Spinal cord (tissue), 10 donors: ENCODE measurements around the gene NOL4L. TPM values are rescaled to one million over a fixed set of nuclear protein-coding genes. Genes with fewer than 3 reads are reported as not detected.
A peak's percentile ranks its signal among the peaks of the same experiment; 100 is the strongest.

Experiments
- DNase-seq, 6 donors: peaks; one replicate each; pipeline versions ENCODE4 v3.0.0 to v3.0.0-alpha.2; 2013 to 2015; ENCODE audit warnings: low spot score in 6 of 6, low read depth in 4 of 6
- H3K27ac ChIP-seq: one replicate; pipeline ENCODE4 v1.5.1; 2013; ENCODE audit warnings: low read depth, low read length, control low read depth
- H3K27me3 ChIP-seq: one replicate; pipeline ENCODE4 v1.6.1; 2013; ENCODE audit warnings: low read length; ENCODE audit not compliant: control insufficient read depth, insufficient read depth
- H3K36me3 ChIP-seq: one replicate; pipeline ENCODE4 v1.6.1; 2013; ENCODE audit warnings: low read length; ENCODE audit not compliant: control insufficient read depth, insufficient read depth
- H3K4me1 ChIP-seq: one replicate; pipeline ENCODE4 v1.6.1; 2013; ENCODE audit warnings: low read length; ENCODE audit not compliant: control insufficient read depth, insufficient read depth
- H3K4me3 ChIP-seq: one replicate; pipeline ENCODE4 v1.5.1; 2013; ENCODE audit warnings: low read depth, low read length, control low read depth
- H3K9me3 ChIP-seq: one replicate; pipeline ENCODE4 v1.6.1; 2013; ENCODE audit warnings: low read length; ENCODE audit not compliant: control insufficient read depth, insufficient read depth
- WGBS: methylation state at CpG from one replicate; pipeline ENCODE4 v1.1.5; 2013; ENCODE audit warnings: missing lambda C conversion rate; ENCODE audit not compliant: insufficient coverage; 5-methylcytosine and 5-hydroxymethylcytosine counted together
- polyA plus RNA-seq, 2 donors: library from polyadenylated mRNA; unstranded; fragments of 120-200 nt; gene quantifications; one replicate each; pipeline ENCODE4 v1.2.1, GENCODE V29; 2013; ENCODE audit not compliant: insufficient read length in 2 of 2
- total RNA-seq, 2 donors: library from RNA; depleted of rRNA in 1 of 2; stranded (reverse); fragments of 120-200 nt in 1 of 2; fragments of >200 nt in 1 of 2; gene quantifications; one replicate each; pipeline versions ENCODE4 v1.2.3 to v1.2.4, GENCODE V29; 2013 to 2014
- donor health status: healthy.

NOL4L gene
- total and polyA plus RNA-seq, 4 donors, result 13.3 to 67.6 (median 44.5) TPM

- H3K36me3 ChIP-seq, result peaks cover 3% of the 10 kb centered on the region
- H3K27ac ChIP-seq, result no peak overlapping the region
- no peak for DNase-seq
These were observed 52.9 kb downstream of the NOL4L start for GRCh38 chr20:32532246-32532645.

DNA sequence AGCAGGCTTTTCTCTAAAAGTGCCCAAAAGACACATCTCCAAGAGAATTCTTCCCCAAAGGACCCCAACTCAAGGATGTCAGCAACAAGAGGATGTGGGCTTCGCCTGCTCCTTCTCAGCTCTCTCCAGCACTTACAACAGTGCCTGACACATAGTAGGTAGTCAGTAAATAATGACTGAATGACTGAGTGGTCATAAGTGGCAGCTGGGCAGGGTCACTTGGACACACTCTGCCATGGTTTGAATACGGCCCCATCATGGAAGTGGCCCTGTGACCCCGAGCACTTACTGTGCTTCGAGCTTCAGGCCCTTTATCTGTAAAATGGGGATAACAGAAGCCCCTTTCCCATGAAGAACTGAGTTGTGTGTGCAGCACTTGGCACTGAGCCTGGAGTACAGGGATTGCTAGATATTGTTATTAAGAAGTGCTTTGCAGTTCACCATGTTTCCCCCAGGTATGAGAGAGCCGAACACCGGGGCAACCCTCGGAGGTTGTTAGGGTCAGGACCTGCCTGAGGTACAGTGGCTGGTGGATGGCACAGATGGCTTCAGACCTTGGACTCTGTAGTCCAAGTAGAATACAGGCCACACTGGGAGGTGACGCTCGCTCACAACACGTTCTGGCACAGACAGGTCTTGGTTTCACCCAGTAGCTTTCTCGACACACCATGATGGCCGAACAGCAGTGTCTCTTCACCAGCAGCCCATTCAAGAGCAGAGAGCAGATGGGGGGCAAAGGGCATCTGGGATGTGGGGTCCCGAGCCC is 56.0 kb downstream of the NOL4L start:
- no peak overlapping the region for H3K27ac ChIP-seq
- H3K4me1 ChIP-seq, result peaks cover 50% of the 10 kb centered on the region
- DNase-seq, result no peak

More at GRCh38 chr20:32532246-32532645, 52.9 kb downstream of the NOL4L start:
- Histone ChIP-seq H3K27me3 (peaks cover 3% of the 10 kb centered on the region), H3K4me1 (peaks cover 46% of the 10 kb centered on the region), H3K9me3 (no peaks in the 10 kb centered on the region), H3K4me3 (no peak overlapping the region)
- WGBS, result 96% methylated on average over 7 of the region's 7 CpGs

DNA sequence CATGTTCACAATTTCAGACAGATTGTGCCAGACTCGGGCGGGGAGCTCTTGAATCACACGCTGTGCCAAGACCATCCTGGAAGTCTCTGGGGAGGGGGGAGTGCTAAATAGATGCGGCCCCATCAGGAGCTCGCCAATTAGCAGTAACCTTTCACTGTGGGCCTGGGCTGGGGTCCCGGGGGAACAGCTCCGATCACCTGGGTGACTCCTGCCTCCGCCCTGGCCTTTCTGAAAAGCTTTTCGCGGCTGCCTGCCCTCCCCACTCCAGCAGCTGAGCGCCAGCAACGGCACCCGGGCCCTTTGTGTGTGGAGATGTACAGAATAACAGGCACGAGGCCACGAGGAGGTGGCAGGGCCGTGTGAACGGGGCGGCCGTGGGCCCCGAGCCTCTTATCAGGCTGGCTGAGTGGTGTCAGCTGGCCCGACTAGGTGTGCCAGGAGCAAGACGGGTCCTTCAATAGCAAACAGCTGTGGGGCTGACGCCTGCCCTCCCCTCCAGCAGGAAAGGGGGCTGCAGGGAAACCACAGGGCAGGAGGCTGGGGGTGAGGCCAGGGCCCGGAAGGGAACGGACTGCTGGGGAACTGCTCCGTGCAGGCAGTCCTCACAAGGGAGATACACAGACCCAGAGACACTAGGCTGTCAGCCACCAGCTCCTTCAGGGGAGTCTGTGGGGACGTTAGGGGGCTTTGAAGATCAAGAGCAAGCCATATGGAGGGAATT is 56.8 kb downstream of the NOL4L start:
- peak in 2 of 6 donors; percentile 78 to 90 for DNase-seq
- no peak overlapping the region for H3K27ac ChIP-seq
- H3K4me1 ChIP-seq, result peaks cover 57% of the 10 kb centered on the region
- H3K36me3 ChIP-seq, result peaks cover 11% of the 10 kb centered on the region
- 11% methylated on average over 24 of the region's 27 CpGs for WGBS
- H3K27me3 ChIP-seq, result peaks cover 3% of the 10 kb centered on the region
- H3K4me3 ChIP-seq, result no peak overlapping the region
- H3K9me3 ChIP-seq, result no peaks in the 10 kb centered on the region

More for the DNA sequence above, 56.0 kb downstream of the NOL4L start:
- WGBS, result 93% methylated on average over 10 of the region's 13 CpGs
- no peak overlapping the region for H3K4me3 ChIP-seq
- H3K27me3 ChIP-seq, result peaks cover 3% of the 10 kb centered on the region
- H3K36me3 ChIP-seq, result peaks cover 11% of the 10 kb centered on the region
- H3K9me3 ChIP-seq, result no peaks in the 10 kb centered on the region

GRCh38 chr20:32527447-32528055 is 57.6 kb downstream of the NOL4L start:
- Histone ChIP-seq H3K4me1 (peaks cover 65% of the 10 kb centered on the region), H3K27ac (no peak overlapping the region), H3K9me3 (no peaks in the 10 kb centered on the region), H3K4me3 (no peak overlapping the region), H3K36me3 (peaks cover 16% of the 10 kb centered on the region), H3K27me3 (peaks cover 3% of the 10 kb centered on the region)
- WGBS, result 18% methylated on average over 19 of the region's 24 CpGs
- peak in 2 of 6 donors; percentile 83 to 85 for DNase-seq

DNA sequence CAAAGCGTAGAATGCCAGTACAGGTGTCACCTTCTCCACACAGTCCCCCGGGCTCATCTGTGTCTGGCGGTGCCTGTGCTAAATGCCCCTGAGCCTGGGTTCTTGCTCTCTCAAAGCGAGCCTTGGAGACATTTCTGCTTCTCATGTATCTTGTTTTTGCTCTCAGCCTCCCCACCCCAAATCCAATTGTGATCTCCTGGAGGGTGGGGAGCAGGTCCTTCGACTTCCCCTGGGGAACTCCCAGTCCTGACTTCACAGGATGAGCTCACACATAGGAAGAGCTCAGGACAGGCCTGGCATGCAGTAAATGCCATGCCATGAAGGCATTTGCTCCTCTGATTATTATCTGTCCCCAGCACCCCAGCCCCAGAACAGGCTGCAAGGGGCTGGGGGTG is 58.1 kb downstream of the NOL4L start:
- peaks cover 19% of the 10 kb centered on the region for H3K36me3 ChIP-seq
- 86% methylated on average over 2 of the region's 5 CpGs for WGBS
- H3K4me3 ChIP-seq, result no peak overlapping the region
- H3K9me3 ChIP-seq, result no peaks in the 10 kb centered on the region
- peaks cover 70% of the 10 kb centered on the region for H3K4me1 ChIP-seq
- no peak overlapping the region for H3K27ac ChIP-seq
- no peak for DNase-seq
- H3K27me3 ChIP-seq, result peaks cover 3% of the 10 kb centered on the region

DNA sequence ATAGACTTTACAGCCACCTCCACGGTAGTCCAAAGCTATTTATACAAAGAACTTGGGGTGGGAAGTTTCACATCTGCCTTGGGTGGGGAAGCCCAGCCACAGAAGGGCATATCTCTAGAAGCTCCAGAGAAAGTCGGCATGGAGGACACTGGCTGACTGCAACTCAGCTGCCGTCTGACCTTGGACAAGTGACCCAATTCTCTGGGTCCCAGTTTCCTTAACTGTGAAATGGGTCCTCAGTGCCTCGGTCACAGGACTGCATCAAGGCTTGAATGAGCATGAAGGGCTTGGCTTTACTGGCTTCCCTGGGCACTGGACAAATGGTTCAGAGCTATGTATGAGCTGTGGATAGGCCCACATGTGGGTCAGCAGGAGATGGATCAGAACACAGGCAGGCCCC is 58.6 kb downstream of the NOL4L start:
- 60% methylated on average over 3 of the region's 4 CpGs for WGBS
- no peak for DNase-seq
- Histone ChIP-seq H3K4me3 (no peak overlapping the region), H3K9me3 (no peaks in the 10 kb centered on the region), H3K4me1 (peaks cover 75% of the 10 kb centered on the region), H3K36me3 (peaks cover 22% of the 10 kb centered on the region), H3K27ac (no peak overlapping the region), H3K27me3 (peaks cover 3% of the 10 kb centered on the region)

DNA sequence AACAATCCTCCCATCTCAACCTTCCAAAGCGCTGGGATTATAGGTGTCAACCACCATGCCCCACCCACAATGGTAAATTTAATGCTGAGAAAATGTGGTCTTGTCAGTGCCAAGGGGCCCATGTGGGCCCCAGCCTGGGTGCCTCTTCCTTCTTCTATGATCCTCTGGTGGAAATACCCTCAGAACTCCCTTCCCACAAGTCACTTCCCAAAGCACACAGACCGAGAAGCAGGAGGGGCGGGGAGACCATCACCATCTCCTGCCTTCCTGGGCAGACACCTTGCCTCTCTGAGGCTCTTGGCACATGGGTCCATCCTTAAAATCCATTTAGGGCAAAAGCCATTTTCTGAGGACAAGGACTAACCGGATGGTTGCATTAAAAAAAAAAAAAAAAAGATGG is 59.0 kb downstream of the NOL4L start:
- Histone ChIP-seq H3K9me3 (no peaks in the 10 kb centered on the region), H3K4me3 (no peak overlapping the region), H3K36me3 (peaks cover 22% of the 10 kb centered on the region), H3K4me1 (peaks cover 78% of the 10 kb centered on the region), H3K27me3 (peaks cover 3% of the 10 kb centered on the region), H3K27ac (no peak overlapping the region)
- DNase-seq, result no peak
- WGBS, result no CpG with 5 or more reads among the region's 4 CpGs

- peak overlapping the region; percentile 29 for H3K27ac ChIP-seq
- no peaks in the 10 kb centered on the region for H3K9me3 ChIP-seq
- peaks cover 30% of the 10 kb centered on the region for H3K36me3 ChIP-seq
- H3K4me3 ChIP-seq, result no peak overlapping the region
- DNase-seq, result peak in 3 of 6 donors; percentile 78 to 93 (median 91)
- H3K4me1 ChIP-seq, result peaks cover 78% of the 10 kb centered on the region
- 31% methylated on average over 13 of the region's 13 CpGs for WGBS
- peaks cover 3% of the 10 kb centered on the region for H3K27me3 ChIP-seq
These were observed 60.2 kb downstream of the NOL4L start for GRCh38 chr20:32524829-32525501.

GRCh38 chr20:32523613-32524213 is 61.4 kb downstream of the NOL4L start:
- DNase-seq, result no peak
- Histone ChIP-seq H3K9me3 (no peaks in the 10 kb centered on the region), H3K27ac (peak overlapping the region; percentile 25), H3K4me3 (no peak overlapping the region), H3K27me3 (no peaks in the 10 kb centered on the region), H3K4me1 (peaks cover 77% of the 10 kb centered on the region), H3K36me3 (peaks cover 33% of the 10 kb centered on the region)
- 46% methylated on average over 6 of the region's 7 CpGs for WGBS
